WTC11 (cell line): ENCODE measurements around the gene DNAJC6.

Experiments
- ATF3 ChIP-seq: sonication (generic); formaldehyde crosslinking; conservative IDR thresholded peaks from 2 replicates; pipeline ENCODE4 v1.8.1; 2022; ENCODE audit warnings: mild to moderate bottlenecking, missing genetic modification reagents
- CBFB ChIP-seq: sonication (generic); formaldehyde crosslinking; IDR thresholded peaks from 2 replicates; pipeline ENCODE4 v1.8.1; 2022; ENCODE audit warnings: mild to moderate bottlenecking, low read depth, missing genetic modification reagents
- CTCF ChIP-seq: fragments of 200-600 bp; IDR thresholded peaks from 2 replicates; pipeline ENCODE4 v1.8.0; 2022; ENCODE audit warnings: antibody characterized with exemption
- E2F1 ChIP-seq: sonication (generic); formaldehyde crosslinking; IDR thresholded peaks from 2 replicates; pipeline ENCODE4 v1.8.0; 2022; ENCODE audit warnings: mild to moderate bottlenecking, missing genetic modification reagents
- GRHL2 ChIP-seq: fragments of 250-450 bp; sonication (Bioruptor Pico); IDR thresholded peaks from 2 replicates; pipeline ENCODE4 v1.8.0; 2022; ENCODE audit warnings: mild to moderate bottlenecking, moderate library complexity; ENCODE audit not compliant: insufficient replicate concordance, severe bottlenecking
- MAX ChIP-seq: sonication (generic); formaldehyde crosslinking; IDR thresholded peaks from 2 replicates; pipeline ENCODE4 v1.8.0; 2022; ENCODE audit warnings: mild to moderate bottlenecking, missing genetic modification reagents
- MYBL2 ChIP-seq: sonication (generic); formaldehyde crosslinking; IDR thresholded peaks from 2 replicates; pipeline ENCODE4 v1.8.1; 2023; ENCODE audit warnings: mild to moderate bottlenecking, moderate library complexity, missing genetic modification reagents
- NFYB ChIP-seq: sonication (generic); formaldehyde crosslinking; conservative IDR thresholded peaks from 2 replicates; pipeline ENCODE4 v1.8.0; 2022; ENCODE audit warnings: low read depth, missing genetic modification reagents
- PRDM15 ChIP-seq: sonication (generic); formaldehyde crosslinking; IDR thresholded peaks from 2 replicates; pipeline ENCODE4 v1.8.0; 2022; ENCODE audit warnings: missing genetic modification reagents
- TCF7 ChIP-seq: sonication (generic); formaldehyde crosslinking; IDR thresholded peaks from 2 replicates; pipeline ENCODE4 v1.8.0; 2022; ENCODE audit warnings: mild to moderate bottlenecking, low read depth, missing genetic modification reagents, moderate library complexity
- USF1 ChIP-seq: sonication (generic); formaldehyde crosslinking; IDR thresholded peaks from 2 replicates; pipeline ENCODE4 v1.8.0; 2022; ENCODE audit warnings: mild to moderate bottlenecking, missing genetic modification reagents
- USF2 ChIP-seq: sonication (generic); formaldehyde crosslinking; IDR thresholded peaks from 2 replicates; pipeline ENCODE4 v1.8.1; 2023; ENCODE audit warnings: mild to moderate bottlenecking, missing genetic modification reagents, moderate library complexity
- ZBTB43 ChIP-seq: sonication (generic); formaldehyde crosslinking; IDR thresholded peaks from 2 replicates; pipeline ENCODE4 v1.8.1; 2023; ENCODE audit warnings: mild to moderate bottlenecking, missing genetic modification reagents

GRCh38 chr1:65431111-65431705 lies 121.9 kb downstream of the DNAJC6 start:
- TF ChIP-seq E2F1 (CRISPR knock-in tag) (no peak), CTCF (peak; percentile 43), USF1 (CRISPR knock-in tag) (no peak), CBFB (CRISPR knock-in tag) (no peak), MAX (CRISPR knock-in tag) (no peak), TCF7 (CRISPR knock-in tag) (no peak), ZBTB43 (CRISPR knock-in tag) (no peak), NFYB (no peak), GRHL2 (CRISPR knock-in tag) (no peak), PRDM15 (CRISPR knock-in tag) (no peak), USF2 (no peak), MYBL2 (no peak), ATF3 (no peak)
